NOMO-1 treated with DMSO at 0.1 percent for 48 hours (cell line): ENCODE measurements around the gene PIP5K1A.
"Not testable (repeated sequence)": the region's sequence is repeated elsewhere in the genome, so short reads cannot be mapped to it uniquely, and the experiment has no call there.

Experiments used
- DNase-seq: peaks from one replicate; lab custom pipeline; 2025; ENCODE audit not compliant: unreplicated experiment; lab: John Stamatoyannopoulos, UW

The PIP5K1A gene

GRCh38 chr1:151192047-151192446 is 6.3 kb upstream of the PIP5K1A start:
- no peak for DNase-seq

- DNase-seq: no peak
Measured at GRCh38 chr1:151193304-151193703, 5.0 kb upstream of the PIP5K1A start.

GRCh38 chr1:151193856-151194255 is 4.5 kb upstream of the PIP5K1A start:
- DNase-seq: no peak

- DNase-seq: not testable (repeated sequence)
Measured at GRCh38 chr1:151194894-151195594, 3.3 kb upstream of the PIP5K1A start.

- peak; percentile 88 for DNase-seq
Measured at GRCh38 chr1:151196292-151196800, 2.0 kb upstream of the PIP5K1A start.

GRCh38 chr1:151197863-151198253 is 494 bp upstream of the PIP5K1A start:
- DNase-seq: no peak

- DNase-seq: peak; percentile 11
Measured at GRCh38 chr1:151199873-151200581, 1.7 kb downstream of the PIP5K1A start.

- DNase-seq: not testable (repeated sequence)
Measured at GRCh38 chr1:151205381-151205965, 7.1 kb downstream of the PIP5K1A start.

- DNase-seq: no peak
Measured at GRCh38 chr1:151210830-151211229, 12.5 kb downstream of the PIP5K1A start.

- DNase-seq: no peak
Measured at GRCh38 chr1:151211972-151212705, 13.8 kb downstream of the PIP5K1A start.

GRCh38 chr1:151213560-151213959 is 15.2 kb downstream of the PIP5K1A start:
- DNase-seq: no peak

GRCh38 chr1:151221616-151222015 is 23.3 kb downstream of the PIP5K1A start:
- DNase-seq: no peak

GRCh38 chr1:151222130-151222529 is 23.8 kb downstream of the PIP5K1A start:
- DNase-seq: no peak

- no peak for DNase-seq
Measured at GRCh38 chr1:151235235-151235634, 36.9 kb downstream of the PIP5K1A start.

GRCh38 chr1:151237678-151238466 is 39.5 kb downstream of the PIP5K1A start:
- DNase-seq: peak; percentile 60

GRCh38 chr1:151238467-151238739 is 40.1 kb downstream of the PIP5K1A start:
- DNase-seq: no peak

GRCh38 chr1:151242442-151242841 is 44.1 kb downstream of the PIP5K1A start:
- no peak for DNase-seq

GRCh38 chr1:151243683-151244216 is 45.4 kb downstream of the PIP5K1A start:
- no peak for DNase-seq

- DNase-seq: no peak
Measured at GRCh38 chr1:151246786-151247185, 48.4 kb downstream of the PIP5K1A start.

GRCh38 chr1:151251656-151252470 is 53.5 kb downstream of the PIP5K1A start:
- peak; percentile 92 for DNase-seq
